Measurements from ENCODE around the gene ATP10A. TPM values are rescaled to one million over a fixed set of nuclear protein-coding genes. Genes with fewer than 3 reads are reported as not detected.

Gene ATP10A, protein sequence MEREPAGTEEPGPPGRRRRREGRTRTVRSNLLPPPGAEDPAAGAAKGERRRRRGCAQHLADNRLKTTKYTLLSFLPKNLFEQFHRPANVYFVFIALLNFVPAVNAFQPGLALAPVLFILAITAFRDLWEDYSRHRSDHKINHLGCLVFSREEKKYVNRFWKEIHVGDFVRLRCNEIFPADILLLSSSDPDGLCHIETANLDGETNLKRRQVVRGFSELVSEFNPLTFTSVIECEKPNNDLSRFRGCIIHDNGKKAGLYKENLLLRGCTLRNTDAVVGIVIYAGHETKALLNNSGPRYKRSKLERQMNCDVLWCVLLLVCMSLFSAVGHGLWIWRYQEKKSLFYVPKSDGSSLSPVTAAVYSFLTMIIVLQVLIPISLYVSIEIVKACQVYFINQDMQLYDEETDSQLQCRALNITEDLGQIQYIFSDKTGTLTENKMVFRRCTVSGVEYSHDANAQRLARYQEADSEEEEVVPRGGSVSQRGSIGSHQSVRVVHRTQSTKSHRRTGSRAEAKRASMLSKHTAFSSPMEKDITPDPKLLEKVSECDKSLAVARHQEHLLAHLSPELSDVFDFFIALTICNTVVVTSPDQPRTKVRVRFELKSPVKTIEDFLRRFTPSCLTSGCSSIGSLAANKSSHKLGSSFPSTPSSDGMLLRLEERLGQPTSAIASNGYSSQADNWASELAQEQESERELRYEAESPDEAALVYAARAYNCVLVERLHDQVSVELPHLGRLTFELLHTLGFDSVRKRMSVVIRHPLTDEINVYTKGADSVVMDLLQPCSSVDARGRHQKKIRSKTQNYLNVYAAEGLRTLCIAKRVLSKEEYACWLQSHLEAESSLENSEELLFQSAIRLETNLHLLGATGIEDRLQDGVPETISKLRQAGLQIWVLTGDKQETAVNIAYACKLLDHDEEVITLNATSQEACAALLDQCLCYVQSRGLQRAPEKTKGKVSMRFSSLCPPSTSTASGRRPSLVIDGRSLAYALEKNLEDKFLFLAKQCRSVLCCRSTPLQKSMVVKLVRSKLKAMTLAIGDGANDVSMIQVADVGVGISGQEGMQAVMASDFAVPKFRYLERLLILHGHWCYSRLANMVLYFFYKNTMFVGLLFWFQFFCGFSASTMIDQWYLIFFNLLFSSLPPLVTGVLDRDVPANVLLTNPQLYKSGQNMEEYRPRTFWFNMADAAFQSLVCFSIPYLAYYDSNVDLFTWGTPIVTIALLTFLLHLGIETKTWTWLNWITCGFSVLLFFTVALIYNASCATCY (N-terminal part only)
- polyA plus RNA-seq (2011; rRNA removed) (3.5 and 3.9 TPM in 2 replicates), polyA minus RNA-seq (2011; rRNA and poly(A)+ RNA removed) (7.0 and 8.5 TPM in 2 replicates)

DNA sequence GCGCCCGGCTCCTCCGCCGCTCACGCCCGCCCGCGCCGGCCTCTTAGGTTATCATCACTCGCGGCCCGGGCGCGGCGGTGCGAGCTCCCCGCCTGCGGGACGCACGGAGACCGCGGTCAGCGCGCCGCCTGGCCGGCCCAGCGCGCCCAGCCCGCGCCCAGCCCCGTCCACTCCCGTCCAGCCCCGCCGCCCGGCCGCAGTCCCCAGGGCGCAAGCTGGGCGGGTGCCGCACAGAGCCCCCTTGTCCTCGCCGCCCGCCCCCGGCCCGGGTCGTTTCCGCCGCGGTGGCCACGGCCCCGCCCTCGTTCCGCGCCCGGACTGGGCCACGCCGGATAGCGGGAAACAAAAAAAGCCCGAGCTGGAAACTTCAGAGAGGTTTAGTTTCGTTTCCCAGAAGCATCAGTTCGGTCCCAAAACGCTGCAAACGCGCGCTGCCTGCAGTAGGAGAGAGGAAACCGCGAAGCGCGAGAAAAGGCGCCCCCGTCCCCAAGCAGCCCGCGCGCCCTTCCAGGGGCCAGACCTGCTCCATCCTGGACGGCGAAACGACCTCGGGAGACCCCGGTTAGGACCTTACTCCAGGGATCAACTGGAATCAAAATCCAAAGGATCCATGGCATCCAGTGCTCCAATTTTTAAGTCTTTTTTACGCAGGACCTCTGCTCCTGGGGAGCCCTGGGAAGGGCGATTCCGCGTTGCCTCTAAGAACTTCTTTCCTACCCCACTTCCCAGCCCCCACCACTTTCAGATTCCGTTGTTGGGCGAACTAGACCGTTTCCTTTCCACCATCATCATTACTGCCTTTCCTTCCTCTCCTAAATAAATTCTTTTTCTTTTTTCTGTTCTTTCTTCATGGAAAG, at the start of gene ATP10A:
Gene ATP10A, minus strand, starts transcription at position 217 of the 857 bp plus-strand sequence. CDS start 231 bp downstream, outside the sequence.
- Histone ChIP-seq H3K9me3 (ENCODE audit: control insufficient read depth, insufficient read depth, low read length) (no peaks in the 10 kb centered on the region; the same call in 1 of the 2 replicates), H3K4me3 (ENCODE audit: low read depth, low read length) (peak within 1 kb of the TSS; percentile 73), H3K27ac (ENCODE audit: low read depth, low read length) (peak within 1 kb of the TSS; percentile 39), H3K27me3 (ENCODE audit: control insufficient read depth, insufficient read depth, low read length) (no peaks in the 10 kb centered on the region)
- DNase-seq (ENCODE audit: low read depth, low spot score) = no peak
- ChIA-PET POLR2A (interaction anchor here (0.6 kb wide), 1 partner anchor 70 kb away, joined by 3 read pairs; no protein-coding TSS in a partner anchor), CTCF (interaction anchor here (0.7 kb wide), 1 partner anchor 24 kb away, joined by 3 read pairs; no protein-coding TSS in a partner anchor)
- TF ChIP-seq, protein P1, sequence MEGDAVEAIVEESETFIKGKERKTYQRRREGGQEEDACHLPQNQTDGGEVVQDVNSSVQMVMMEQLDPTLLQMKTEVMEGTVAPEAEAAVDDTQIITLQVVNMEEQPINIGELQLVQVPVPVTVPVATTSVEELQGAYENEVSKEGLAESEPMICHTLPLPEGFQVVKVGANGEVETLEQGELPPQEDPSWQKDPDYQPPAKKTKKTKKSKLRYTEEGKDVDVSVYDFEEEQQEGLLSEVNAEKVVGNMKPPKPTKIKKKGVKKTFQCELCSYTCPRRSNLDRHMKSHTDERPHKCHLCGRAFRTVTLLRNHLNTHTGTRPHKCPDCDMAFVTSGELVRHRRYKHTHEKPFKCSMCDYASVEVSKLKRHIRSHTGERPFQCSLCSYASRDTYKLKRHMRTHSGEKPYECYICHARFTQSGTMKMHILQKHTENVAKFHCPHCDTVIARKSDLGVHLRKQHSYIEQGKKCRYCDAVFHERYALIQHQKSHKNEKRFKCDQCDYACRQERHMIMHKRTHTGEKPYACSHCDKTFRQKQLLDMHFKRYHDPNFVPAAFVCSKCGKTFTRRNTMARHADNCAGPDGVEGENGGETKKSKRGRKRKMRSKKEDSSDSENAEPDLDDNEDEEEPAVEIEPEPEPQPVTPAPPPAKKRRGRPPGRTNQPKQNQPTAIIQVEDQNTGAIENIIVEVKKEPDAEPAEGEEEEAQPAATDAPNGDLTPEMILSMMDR (IDR thresholded peaks at IDR 0.05; ENCODE audit: low read depth, low read length) = no peak

DNA sequence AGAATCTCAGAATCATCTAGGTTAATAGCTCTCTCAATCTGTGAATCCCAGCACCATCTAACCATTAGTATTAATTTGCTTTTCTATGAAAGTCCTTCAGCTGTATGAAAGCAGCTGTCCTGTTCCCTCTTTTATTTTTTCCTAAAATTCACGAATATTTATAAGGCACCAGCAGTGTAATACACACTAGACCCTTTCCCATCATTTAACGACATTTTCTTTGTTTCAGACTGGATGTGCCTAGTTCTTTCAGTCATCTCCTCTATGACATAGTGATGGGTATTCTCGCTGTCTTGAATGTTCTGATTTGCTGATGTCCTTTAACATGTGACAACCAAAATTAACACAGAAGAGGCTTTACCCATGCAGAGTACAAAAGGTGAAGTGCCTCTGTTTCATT, 48.9 kb upstream of the ATP10A start:
- DNase-seq (ENCODE audit: low read depth, low spot score) = no peak
- TF ChIP-seq, protein P1 (IDR thresholded peaks at IDR 0.05; ENCODE audit: low read depth, low read length) = no peak
- Histone ChIP-seq H3K27me3 (ENCODE audit: control insufficient read depth, insufficient read depth, low read length) (no peaks in the 10 kb centered on the region), H3K9me3 (ENCODE audit: control insufficient read depth, insufficient read depth, low read length) (no peaks in the 10 kb centered on the region), H3K27ac (ENCODE audit: low read depth, low read length) (no peak overlapping the region), H3K4me3 (ENCODE audit: low read depth, low read length) (no peak overlapping the region)
- ChIA-PET CTCF (no interaction called here), POLR2A (no interaction called here)

DNA sequence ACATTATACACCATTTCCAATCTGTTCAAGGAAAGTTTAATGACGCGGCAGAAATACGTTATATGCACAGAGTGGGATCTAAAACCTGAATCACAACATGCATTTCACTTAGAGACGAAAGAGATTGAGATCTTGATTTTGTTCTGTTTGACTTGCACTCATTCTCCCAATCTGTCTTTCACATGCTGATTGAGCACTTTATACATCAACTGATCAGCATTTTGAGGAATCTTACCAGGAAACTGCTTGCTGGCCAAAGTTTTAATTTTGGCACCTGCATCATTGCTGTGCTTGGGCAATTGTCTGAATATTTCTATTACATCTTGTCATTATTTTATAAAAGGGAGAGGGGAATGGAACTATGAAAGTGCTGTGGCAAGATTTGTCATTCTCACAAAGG, 47.7 kb upstream of the ATP10A start:
- H3K27me3 ChIP-seq (ENCODE audit: control insufficient read depth, insufficient read depth, low read length) = no peaks in the 10 kb centered on the region
- ChIA-PET CTCF (no interaction called here), POLR2A (no interaction called here)
- no peak overlapping the region for H3K4me3 ChIP-seq (ENCODE audit: low read depth, low read length)
- no peak overlapping the region for H3K27ac ChIP-seq (ENCODE audit: low read depth, low read length)
- TF ChIP-seq, protein P1 (IDR thresholded peaks at IDR 0.05; ENCODE audit: low read depth, low read length) = no peak
- no peaks in the 10 kb centered on the region for H3K9me3 ChIP-seq (ENCODE audit: control insufficient read depth, insufficient read depth, low read length)
- DNase-seq (ENCODE audit: low read depth, low spot score) = no peak

DNA sequence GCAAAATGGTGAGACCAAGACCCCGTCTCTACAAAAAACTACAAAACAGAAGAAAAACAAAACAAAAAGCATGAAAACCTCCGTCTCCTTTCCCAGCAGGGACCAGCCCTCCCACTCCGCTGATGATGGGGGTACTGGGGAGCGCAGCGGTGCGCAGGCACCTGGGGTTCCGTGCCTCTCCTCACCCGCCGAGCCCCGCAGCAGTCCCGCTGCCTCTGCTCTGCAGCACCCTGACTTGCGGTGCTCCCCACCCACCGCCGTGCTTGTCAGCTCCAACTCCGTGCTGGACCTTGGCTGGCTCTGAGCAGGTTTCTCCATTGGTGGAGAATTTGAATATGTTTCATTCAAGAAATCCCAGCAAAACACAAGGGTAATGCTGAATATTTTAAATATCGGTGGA, 46.7 kb upstream of the ATP10A start:
- ChIA-PET POLR2A (no interaction called here), CTCF (no interaction called here)
- TF ChIP-seq, protein P1 (IDR thresholded peaks at IDR 0.05; ENCODE audit: low read depth, low read length) = no peak
- DNase-seq (ENCODE audit: low read depth, low spot score) = no peak
- Histone ChIP-seq H3K27me3 (ENCODE audit: control insufficient read depth, insufficient read depth, low read length) (no peaks in the 10 kb centered on the region), H3K27ac (ENCODE audit: low read depth, low read length) (no peak overlapping the region), H3K9me3 (ENCODE audit: control insufficient read depth, insufficient read depth, low read length) (no peaks in the 10 kb centered on the region), H3K4me3 (ENCODE audit: low read depth, low read length) (no peak overlapping the region)

Measured in AG04450 (cell line).